ENCODE results near the gene RBM10.

The RBM10 gene

DNA sequence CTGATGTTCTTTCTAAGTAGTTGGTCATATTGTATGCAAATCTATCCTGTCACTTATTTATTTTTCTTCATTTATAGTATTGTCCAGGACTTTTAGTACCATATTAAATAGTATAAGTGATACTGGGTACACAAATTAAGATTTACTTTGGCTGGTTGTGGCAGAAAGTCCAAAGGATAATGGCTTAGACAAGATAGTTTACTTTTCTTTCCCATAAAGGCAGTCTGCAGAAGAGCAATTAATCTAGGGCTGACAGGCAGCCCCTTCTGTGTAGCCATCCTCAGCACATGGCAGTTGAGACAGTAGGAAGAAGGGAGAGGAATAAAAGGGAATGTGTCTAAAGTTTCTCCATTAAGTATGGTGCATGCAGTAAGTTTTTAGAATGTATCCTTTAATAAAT lies 6.4 kb downstream of the RBM10 start:
- no peak for DNase-seq

DNA sequence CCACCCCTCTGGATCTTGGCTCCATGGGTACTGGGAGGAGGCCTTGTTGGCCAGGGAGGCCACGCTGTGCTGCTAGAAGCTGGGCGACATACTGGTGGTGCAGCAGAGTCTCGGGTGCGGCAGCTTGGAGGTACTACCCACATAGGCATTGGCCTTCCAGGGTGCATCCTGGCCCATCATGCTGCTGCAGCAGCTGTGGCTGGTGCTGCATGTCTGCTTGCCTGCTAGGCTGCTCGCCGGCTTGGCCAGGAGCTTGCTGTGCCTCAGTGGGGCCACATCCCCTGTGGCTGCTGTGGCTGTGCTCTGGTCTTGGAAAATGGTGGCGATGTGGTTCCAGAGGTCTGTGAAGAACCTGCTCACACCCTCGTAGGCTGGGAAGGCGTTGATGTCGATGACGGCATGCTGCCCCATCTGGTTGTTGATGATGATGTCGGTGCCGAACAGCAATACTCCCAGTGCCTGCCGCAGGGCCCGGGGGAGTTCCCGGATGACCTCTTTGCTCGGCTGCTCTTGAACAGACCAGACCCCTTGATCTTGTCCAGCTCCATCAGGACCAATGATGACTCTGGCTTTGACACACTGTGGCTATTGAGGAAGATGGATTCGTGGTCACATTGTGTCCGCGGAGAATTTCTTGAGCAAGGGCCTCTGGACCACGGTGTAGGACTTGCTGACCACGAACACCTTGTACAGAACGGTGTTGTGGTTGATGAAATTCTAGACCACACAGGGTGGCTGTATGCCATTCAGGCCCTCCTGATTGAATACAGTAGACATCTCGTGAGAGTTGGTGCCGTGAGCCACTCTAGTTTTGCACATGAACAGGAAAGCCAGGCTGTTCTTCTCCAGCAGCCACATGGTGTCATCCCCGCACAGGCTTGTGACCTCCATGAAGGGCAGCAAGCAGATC lies 11.8 kb downstream of the RBM10 start:
- no peak for DNase-seq

- DNase-seq: no peak
Observed at GRCh38 chrX:47158131-47158530, 13.1 kb downstream of the RBM10 start.

- DNase-seq: no peak
Observed at GRCh38 chrX:47158781-47159180, 13.8 kb downstream of the RBM10 start.

GRCh38 chrX:47160781-47161180 lies 15.8 kb downstream of the RBM10 start:
- DNase-seq: no peak

GRCh38 chrX:47162927-47163583 lies 18.0 kb downstream of the RBM10 start:
- DNase-seq: no peak

- no peak for DNase-seq
Observed at GRCh38 chrX:47164420-47164819, 19.4 kb downstream of the RBM10 start.

DNA sequence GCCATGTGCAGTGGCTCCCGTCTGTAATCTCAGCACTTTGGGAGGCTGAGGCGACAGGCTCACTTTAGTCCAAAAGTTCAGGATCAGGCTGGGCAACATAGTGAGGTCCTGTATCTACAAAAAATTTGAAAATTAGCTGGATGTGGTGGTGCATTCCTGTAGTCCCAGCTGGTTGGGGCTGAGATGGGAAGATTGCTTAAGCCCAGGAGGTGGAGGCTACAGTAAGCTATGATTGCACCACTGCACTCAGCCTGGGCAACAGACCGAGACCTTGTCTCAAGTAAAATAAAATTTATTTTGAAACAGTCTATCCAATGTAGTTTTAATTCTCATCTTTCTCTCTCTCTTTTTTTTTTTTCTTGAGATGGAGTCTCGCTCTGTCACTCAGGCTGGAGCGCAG lies 21.1 kb downstream of the RBM10 start:
- DNase-seq: no peak

DNA sequence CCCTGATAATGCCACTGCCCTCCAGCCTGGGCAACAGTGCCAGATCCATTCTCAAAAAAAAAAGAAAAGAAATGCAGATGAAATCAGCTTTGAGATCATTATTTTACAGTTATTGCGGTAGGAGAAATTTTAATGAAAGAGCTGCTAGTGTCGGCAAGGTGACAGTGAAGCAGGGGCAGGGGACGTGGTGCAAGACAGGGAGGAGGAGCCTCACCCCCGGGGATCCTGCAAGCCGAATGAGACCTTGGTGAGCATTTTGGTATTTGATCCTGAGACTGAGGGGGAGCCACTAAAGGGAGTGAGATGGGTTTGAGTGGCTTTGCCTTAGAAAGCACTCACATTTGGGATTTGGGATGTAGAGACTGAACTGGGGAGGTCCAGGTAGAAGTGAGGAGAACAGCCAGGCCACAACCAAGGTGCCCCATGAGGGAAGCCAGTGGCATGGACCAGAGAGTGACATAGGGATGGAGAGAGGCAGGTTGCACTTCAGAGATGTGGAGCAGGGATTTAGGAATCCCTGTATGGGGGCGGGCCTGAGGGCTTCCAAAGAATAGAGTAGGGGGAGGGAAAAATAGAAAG lies 23.6 kb downstream of the RBM10 start:
- DNase-seq: no peak

DNA sequence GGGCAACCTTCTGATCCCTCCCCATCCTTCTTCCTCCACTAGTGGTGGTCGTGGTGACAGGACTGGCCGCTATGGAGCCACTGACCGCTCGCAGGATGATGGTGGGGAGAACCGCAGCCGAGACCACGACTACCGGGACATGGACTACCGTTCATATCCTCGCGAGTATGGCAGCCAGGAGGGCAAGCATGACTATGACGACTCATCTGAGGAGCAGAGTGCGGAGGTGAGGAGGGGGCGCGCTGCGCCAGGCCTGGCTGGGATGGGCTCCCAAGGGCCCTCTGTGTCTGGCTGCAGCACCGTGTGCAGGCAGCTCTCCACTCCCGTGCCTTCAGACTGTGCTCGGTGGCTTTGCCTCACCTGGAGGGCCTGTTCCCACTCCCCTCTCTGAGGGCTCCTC lies 24.3 kb downstream of the RBM10 start:
- no peak for DNase-seq

- no peak for DNase-seq
Observed at GRCh38 chrX:47169726-47170515, 24.9 kb downstream of the RBM10 start.

DNA sequence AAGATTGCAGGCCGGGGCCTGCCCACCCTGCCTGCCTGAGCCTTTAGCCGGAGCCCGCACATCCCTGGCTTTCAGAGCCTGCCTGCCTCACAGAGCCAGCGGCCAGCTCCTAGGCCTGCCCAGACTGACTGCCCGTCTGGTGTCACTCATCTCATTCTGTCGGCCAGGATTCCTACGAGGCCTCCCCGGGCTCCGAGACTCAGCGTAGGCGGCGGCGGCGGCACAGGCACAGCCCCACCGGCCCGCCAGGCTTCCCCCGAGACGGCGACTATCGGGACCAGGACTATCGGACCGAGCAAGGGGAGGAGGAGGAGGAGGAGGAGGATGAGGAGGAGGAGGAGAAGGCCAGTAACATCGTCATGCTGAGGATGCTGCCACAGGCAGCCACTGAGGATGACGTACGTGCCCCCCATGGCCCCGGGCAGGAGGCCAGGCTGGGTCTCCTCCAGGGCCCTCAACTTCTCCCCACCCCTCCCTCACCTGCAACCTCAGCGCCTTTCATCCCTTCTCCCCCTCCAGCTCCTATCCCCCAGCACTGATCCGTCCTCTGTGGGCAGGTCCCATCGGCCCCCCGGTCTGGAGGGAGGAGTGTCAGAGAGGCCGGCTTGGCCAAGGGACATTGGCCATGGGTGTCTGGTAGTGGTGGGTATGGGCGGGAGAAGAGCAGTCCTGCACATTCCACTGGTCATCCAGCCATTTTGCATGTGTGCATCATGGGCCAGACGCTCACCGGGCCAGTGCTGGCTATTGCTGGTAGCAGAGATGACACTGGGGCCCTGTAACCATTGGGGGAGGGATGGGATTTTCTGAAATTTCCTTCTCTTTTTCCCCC lies 26.1 kb downstream of the RBM10 start:
- no peak for DNase-seq

- no peak for DNase-seq
Observed at GRCh38 chrX:47171996-47172395, 27.0 kb downstream of the RBM10 start.

- DNase-seq: no peak
Observed at GRCh38 chrX:47172549-47172948, 27.5 kb downstream of the RBM10 start.

DNA sequence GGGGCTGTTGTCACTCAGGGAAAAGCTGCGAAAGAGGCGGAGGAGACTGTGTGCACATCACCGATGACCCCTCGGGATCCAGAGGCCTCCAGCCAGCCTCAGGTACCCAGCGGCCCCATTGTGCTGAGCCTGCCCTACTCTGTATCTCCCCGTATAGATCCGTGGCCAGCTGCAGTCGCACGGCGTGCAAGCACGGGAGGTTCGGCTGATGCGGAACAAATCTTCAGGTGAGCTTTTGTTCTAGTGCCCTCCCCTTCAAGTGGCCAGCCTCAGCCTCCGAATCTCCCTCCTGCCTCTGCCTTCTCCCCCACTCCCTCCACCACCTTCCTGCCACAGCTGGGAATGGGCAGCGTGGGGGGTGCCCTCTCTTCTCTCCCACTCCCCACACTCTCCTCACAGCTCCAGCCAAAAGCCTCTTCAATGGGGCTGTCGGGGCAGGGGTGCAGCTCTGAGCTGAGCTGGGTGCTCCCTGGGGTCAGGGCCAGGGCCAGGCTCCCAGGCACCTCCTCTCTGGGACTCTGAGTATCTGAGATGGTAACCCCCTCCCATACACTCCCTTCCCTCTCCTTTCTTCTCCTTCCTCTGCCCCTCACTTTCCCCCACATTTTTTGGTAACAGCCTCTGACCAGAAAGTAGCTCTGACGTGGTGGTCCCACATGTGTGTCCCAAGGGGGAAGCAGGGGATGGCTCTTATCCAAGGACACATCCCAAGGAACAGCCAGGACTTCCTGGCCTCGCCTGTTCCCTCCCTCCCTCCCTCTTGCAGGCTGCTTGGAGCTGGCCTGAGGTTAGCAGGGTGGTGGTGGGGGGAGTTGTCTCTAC lies 28.2 kb downstream of the RBM10 start:
- DNase-seq: no peak

DNA sequence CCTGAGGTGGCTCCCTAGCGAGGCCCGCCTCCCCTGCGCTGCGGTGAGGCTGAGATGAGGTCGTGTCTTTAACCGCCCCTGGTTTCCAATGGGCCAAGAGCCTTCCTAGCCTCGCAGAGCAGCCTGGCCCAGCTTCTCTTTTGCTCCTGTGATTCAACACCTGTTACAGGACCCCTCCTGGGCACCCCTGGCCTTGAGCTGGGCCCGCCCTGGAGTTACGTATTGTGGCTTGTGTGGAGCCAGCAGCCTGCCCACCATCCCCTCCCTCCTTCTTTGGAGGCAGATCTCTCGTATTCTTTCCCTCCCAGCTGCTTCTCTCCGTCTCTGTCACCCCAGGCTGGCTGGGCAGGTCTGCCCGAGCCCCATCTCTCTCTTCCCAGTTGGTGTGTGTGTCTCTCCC lies 29.4 kb downstream of the RBM10 start:
- DNase-seq: no peak

DNA sequence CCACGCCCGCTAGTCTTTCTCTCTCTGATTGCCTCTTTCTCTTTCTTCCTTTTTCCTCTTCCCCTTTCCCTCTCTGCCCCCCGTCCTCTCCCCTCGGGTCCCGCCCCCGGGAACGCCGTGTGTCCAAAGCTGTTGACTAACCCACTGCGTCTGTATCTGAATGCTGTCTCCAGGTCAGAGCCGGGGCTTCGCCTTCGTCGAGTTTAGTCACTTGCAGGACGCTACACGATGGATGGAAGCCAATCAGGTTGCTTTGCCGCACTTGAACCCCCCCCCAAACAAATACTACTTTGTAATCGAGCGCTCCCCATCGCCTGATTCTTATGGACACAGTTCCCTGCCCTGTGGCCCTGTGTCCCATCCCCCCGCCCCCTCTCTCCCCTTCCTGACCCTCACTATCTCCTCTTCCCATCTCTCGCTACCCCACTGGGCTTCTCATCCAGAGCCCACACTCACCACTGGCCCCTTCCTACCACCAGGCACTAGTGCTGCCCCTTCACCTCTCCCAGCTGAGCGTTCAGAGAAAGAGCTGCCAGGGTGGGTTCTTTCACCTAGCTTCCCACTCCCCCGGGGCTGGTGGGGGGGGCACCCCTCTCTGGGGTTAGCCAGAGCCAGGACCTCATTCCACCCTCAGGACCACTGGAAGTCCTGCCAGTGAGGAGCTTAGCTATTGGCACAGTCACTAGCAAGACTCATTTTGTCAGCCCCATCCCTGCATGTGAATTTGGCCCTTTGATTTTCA lies 30.0 kb downstream of the RBM10 start:
- no peak for DNase-seq

DNA sequence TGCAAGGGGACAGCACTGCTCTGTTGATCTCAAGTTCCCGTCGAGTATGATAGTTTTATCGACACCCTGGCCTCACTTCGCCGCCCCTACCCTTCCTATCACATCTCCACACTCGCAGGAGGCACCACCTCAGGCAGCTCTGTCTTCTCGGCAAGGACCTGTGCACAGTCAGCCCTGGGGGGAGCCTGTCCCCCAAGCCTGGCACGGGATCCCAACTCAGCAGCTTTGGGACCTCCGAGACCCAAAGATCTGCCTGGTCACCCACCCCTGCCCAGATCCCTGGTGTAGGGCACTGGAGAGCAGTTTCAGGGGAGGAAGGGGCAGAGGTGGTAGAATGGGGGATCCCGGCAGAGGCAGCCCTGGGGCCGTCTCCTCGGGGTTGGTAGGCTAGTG lies 30.6 kb downstream of the RBM10 start:
- DNase-seq: no peak

- DNase-seq: no peak
Observed at GRCh38 chrX:47176101-47176740, 31.2 kb downstream of the RBM10 start.

DNA sequence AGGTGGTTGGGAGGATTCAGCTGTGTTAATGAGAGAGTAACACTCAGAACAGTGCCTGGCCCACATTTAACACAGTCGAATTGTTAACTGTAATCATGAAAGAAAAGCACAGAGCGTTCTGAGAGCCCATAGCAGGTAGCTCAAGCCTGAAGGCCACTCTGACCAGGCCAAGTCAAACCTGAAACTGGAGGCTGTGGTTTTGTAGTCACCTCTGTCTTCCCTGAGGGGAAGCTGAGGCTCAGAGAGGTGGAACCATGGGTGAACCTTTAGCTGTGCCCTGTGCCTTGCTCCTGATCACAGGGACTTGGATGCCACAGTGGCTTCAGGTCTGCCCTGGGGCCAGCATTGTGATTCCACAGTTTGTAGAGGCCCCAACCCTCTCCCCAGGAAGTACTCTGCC lies 32.1 kb downstream of the RBM10 start:
- no peak for DNase-seq
